Measurements from ENCODE around the gene ELOVL5. TPM values are rescaled to one million over a fixed set of nuclear protein-coding genes. Genes with fewer than 3 reads are reported as not detected.

ELOVL5 gene
- polyA plus RNA-seq, 1 of the 3 experiments (the other 2 are of a cell fraction): 31.9 TPM

DNA sequence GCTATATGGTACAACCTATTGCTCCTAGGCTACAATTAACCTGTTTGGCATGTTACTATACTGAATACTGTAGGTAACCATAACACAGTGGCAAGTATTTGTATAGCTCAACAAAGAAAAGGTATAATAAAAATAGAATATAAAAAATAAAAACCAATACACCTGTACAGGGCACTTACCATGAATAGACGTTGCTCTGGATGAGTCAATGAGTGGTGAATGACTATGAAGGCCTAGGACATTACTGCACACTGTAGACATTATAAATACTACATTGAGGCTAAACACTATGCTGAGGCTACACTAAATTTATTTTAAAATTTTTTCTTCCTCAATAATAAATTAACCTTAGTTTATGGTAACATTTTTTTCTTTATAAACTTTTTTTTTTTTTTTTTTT lies 18.6 kb downstream of the ELOVL5 start:
- POLR2A ChIA-PET: no interaction called here
- H3K79me2 ChIP-seq (ENCODE audit: insufficient read depth): peaks cover 81% of the 10 kb centered on the region
- TF ChIP-seq, protein P1, sequence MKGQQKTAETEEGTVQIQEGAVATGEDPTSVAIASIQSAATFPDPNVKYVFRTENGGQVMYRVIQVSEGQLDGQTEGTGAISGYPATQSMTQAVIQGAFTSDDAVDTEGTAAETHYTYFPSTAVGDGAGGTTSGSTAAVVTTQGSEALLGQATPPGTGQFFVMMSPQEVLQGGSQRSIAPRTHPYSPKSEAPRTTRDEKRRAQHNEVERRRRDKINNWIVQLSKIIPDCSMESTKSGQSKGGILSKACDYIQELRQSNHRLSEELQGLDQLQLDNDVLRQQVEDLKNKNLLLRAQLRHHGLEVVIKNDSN (IDR thresholded peaks at IDR 0.05; ENCODE audit: borderline replicate concordance, low read depth): no peak
- TF ChIP-seq FOXM1 (IDR thresholded peaks at IDR 0.05; ENCODE audit: low read depth): no peak
- TF ChIP-seq, protein P2, sequence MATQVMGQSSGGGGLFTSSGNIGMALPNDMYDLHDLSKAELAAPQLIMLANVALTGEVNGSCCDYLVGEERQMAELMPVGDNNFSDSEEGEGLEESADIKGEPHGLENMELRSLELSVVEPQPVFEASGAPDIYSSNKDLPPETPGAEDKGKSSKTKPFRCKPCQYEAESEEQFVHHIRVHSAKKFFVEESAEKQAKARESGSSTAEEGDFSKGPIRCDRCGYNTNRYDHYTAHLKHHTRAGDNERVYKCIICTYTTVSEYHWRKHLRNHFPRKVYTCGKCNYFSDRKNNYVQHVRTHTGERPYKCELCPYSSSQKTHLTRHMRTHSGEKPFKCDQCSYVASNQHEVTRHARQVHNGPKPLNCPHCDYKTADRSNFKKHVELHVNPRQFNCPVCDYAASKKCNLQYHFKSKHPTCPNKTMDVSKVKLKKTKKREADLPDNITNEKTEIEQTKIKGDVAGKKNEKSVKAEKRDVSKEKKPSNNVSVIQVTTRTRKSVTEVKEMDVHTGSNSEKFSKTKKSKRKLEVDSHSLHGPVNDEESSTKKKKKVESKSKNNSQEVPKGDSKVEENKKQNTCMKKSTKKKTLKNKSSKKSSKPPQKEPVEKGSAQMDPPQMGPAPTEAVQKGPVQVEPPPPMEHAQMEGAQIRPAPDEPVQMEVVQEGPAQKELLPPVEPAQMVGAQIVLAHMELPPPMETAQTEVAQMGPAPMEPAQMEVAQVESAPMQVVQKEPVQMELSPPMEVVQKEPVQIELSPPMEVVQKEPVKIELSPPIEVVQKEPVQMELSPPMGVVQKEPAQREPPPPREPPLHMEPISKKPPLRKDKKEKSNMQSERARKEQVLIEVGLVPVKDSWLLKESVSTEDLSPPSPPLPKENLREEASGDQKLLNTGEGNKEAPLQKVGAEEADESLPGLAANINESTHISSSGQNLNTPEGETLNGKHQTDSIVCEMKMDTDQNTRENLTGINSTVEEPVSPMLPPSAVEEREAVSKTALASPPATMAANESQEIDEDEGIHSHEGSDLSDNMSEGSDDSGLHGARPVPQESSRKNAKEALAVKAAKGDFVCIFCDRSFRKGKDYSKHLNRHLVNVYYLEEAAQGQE (IDR thresholded peaks at IDR 0.05; ENCODE audit: low read depth, low read length): no peak
- no peak for TF ChIP-seq CHD2 (IDR thresholded peaks at IDR 0.05; ENCODE audit: low read length, partially characterized antibody)
- no peak for TF ChIP-seq RCOR1 (IDR thresholded peaks at IDR 0.05; ENCODE audit: low read length)
- TF ChIP-seq RAD21 (IDR thresholded peaks at IDR 0.05; ENCODE audit: low read length): no peak
- no peak for TF ChIP-seq SMC3 (IDR thresholded peaks at IDR 0.05; ENCODE audit: low read depth, low read length)
- no peak for TF ChIP-seq YY1 (IDR thresholded peaks at IDR 0.05; ENCODE audit: low read depth)
- TF ChIP-seq TEAD4 (IDR thresholded peaks at IDR 0.05; ENCODE audit: borderline replicate concordance, insufficient read depth): no peak
- TF ChIP-seq, protein P3, sequence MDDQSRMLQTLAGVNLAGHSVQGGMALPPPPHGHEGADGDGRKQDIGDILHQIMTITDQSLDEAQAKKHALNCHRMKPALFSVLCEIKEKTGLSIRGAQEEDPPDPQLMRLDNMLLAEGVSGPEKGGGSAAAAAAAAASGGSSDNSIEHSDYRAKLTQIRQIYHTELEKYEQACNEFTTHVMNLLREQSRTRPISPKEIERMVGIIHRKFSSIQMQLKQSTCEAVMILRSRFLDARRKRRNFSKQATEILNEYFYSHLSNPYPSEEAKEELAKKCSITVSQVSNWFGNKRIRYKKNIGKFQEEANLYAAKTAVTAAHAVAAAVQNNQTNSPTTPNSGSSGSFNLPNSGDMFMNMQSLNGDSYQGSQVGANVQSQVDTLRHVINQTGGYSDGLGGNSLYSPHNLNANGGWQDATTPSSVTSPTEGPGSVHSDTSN (IDR thresholded peaks at IDR 0.05): no peak
- TF ChIP-seq EZH2phosphoT487 (IDR thresholded peaks at IDR 0.05; ENCODE audit: borderline replicate concordance, low read depth): no peak
- no peak for TF ChIP-seq NRF1 (IDR thresholded peaks at IDR 0.05; ENCODE audit: low read depth, low read length)
- TF ChIP-seq, protein P4, sequence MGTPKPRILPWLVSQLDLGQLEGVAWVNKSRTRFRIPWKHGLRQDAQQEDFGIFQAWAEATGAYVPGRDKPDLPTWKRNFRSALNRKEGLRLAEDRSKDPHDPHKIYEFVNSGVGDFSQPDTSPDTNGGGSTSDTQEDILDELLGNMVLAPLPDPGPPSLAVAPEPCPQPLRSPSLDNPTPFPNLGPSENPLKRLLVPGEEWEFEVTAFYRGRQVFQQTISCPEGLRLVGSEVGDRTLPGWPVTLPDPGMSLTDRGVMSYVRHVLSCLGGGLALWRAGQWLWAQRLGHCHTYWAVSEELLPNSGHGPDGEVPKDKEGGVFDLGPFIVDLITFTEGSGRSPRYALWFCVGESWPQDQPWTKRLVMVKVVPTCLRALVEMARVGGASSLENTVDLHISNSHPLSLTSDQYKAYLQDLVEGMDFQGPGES (IDR thresholded peaks at IDR 0.05; ENCODE audit: low read depth, low read length): no peak
- no peak for TF ChIP-seq JUND (IDR thresholded peaks at IDR 0.05)
- no peak for TF ChIP-seq MEF2A (IDR thresholded peaks at IDR 0.05; ENCODE audit: borderline replicate concordance, low read depth)

More for the DNA sequence above, 18.6 kb downstream of the ELOVL5 start:
- Histone ChIP-seq H4K20me1 (ENCODE audit: insufficient read depth) (peaks cover 22% of the 10 kb centered on the region), H3K4me2 (no peak overlapping the region), H3K9me3 (no peaks in the 10 kb centered on the region), H3K4me3 (ENCODE audit: low read depth in 2 of 2, low read length in 1 of 2) (no peak overlapping the region), H3K9ac (no peak overlapping the region), H3F3A (replicated peaks; ENCODE audit: insufficient read depth) (peaks cover 26% of the 10 kb centered on the region), H2AFZ (ENCODE audit: low read depth) (no peak overlapping the region), H3K9me2 (no peaks in the 10 kb centered on the region), H3K27me3 (ENCODE audit: insufficient read depth) (no peaks in the 10 kb centered on the region), H3K36me3 (replicated peaks in 1 of 2; ENCODE audit: control insufficient read depth in 1 of 2, insufficient read depth in 2 of 2, low read length in 1 of 2) (no peaks in the 10 kb centered on the region), H3K27ac (ENCODE audit: low read depth in 2 of 2, low read length in 1 of 2) (no peak overlapping the region), H3K4me1 (ENCODE audit: control insufficient read depth in 1 of 2, insufficient read depth in 2 of 2, low read depth in 1 of 2, low read length in 1 of 2) (peaks cover 16 to 25% of the 10 kb centered on the region in 2 experiments)
- no peak for DNase-seq
- CTCF ChIA-PET: interaction anchor here (0.7 to 1.5 kb wide), 3 partner anchors 17 to 158 kb away, joined by 3 to 4 read pairs (median 3); no protein-coding TSS in a partner anchor
- 84% methylated on average over 1 of the region's 1 CpG for WGBS (ENCODE audit: low lambda C conversion rate)

Measured in SK-N-SH (cell line).